HL-60 (cell line): Measurements from ENCODE around the gene CASQ1.

Source experiments
- DNase-seq, 2 experiments: peaks; one replicate each; pipeline ENCODE4 v3.0.0-alpha.2; 2010 to 2020; ENCODE audit warnings: low read depth in 1 of 2, low spot score in 1 of 2
- H3K27ac ChIP-seq: fragments of 250-450 bp; sonication (Bioruptor Pico); replicated peaks from 2 replicates; pipeline ENCODE4 v1.5.1; 2020; ENCODE audit warnings: mild to moderate bottlenecking, moderate library complexity
- H3K27me3 ChIP-seq: fragments of 250-450 bp; sonication (Bioruptor Pico); 2 replicates; pipeline ENCODE4 v1.5.1; 2021; ENCODE audit warnings: mild to moderate bottlenecking, moderate library complexity; ENCODE audit not compliant: insufficient read depth, poor library complexity, severe bottlenecking
- H3K4me3 ChIP-seq: replicated peaks from 2 replicates; pipeline ENCODE4 v1.5.1; 2011; ENCODE audit warnings: mild to moderate bottlenecking, control low read depth, low read length; ENCODE audit not compliant: insufficient read depth
- CTCF ChIP-seq: IDR thresholded peaks from one replicate; pipeline ENCODE4 v1.5.1; 2011; ENCODE audit warnings: low read length, control low read depth, inconsistent platforms; ENCODE audit not compliant: insufficient read depth
- GABPA ChIP-seq: IDR thresholded peaks from 2 replicates; pipeline ENCODE4 v1.6.1; 2012; ENCODE audit warnings: low read depth
- POLR2AphosphoS5 ChIP-seq: IDR thresholded peaks from 2 replicates; pipeline ENCODE4 v1.6.1; 2012; ENCODE audit warnings: low read depth
- REST ChIP-seq: IDR thresholded peaks from 2 replicates; pipeline ENCODE4 v1.6.1; 2012; ENCODE audit warnings: low read depth; ENCODE audit not compliant: insufficient replicate concordance
- SPI1 ChIP-seq: IDR thresholded peaks from 2 replicates; pipeline ENCODE4 v1.6.1; 2012; ENCODE audit warnings: low read depth, mild to moderate bottlenecking, borderline replicate concordance

Gene CASQ1

GRCh38 chr1:160244209-160244608 lies 53.8 kb downstream of the CASQ1 start:
- Histone ChIP-seq H3K27me3 (no peaks in the 10 kb centered on the region), H3K4me3 (no peak overlapping the region), H3K27ac (no peak overlapping the region)
- DNase-seq: no peak
- no peak for TF ChIP-seq CTCF
- no peak for TF ChIP-seq SPI1
- no peak for TF ChIP-seq REST
- no peak for TF ChIP-seq POLR2AphosphoS5
- no peak for TF ChIP-seq GABPA

- no peak for DNase-seq
- H3K27me3 ChIP-seq: no peaks in the 10 kb centered on the region
- no peak overlapping the region for H3K27ac ChIP-seq
- H3K4me3 ChIP-seq: no peak overlapping the region
- TF ChIP-seq GABPA (no peak), CTCF (no peak), REST (no peak), SPI1 (no peak), POLR2AphosphoS5 (no peak)
Measured at GRCh38 chr1:160245434-160245833, 55.1 kb downstream of the CASQ1 start.

GRCh38 chr1:160247053-160247452 lies 56.7 kb downstream of the CASQ1 start:
- no peak for TF ChIP-seq GABPA
- no peak for TF ChIP-seq CTCF
- TF ChIP-seq POLR2AphosphoS5: no peak
- no peak for TF ChIP-seq SPI1
- no peak for TF ChIP-seq REST
- no peak overlapping the region for H3K4me3 ChIP-seq
- H3K27ac ChIP-seq: no peak overlapping the region
- DNase-seq: no peak
- H3K27me3 ChIP-seq: no peaks in the 10 kb centered on the region
